Measurements from ENCODE around the gene IL26. TPM values are rescaled to one million over a fixed set of nuclear protein-coding genes. Genes with fewer than 3 reads are reported as not detected.
A peak's percentile ranks its signal among the peaks of the same experiment; 100 is the strongest.

Gene IL26
- total RNA-seq, 2 donors from 2014 or later, result 0.52 TPM; not detected in 1

GRCh38 chr12:68207276-68207675 is 18.3 kb downstream of the IL26 start:
- H3K27me3 Mint-ChIP-seq, result peaks cover 4% of the 10 kb centered on the region
- ATAC-seq (no peak), DNase-seq (no peak)
- no peak overlapping the region for H3K4me3 Mint-ChIP-seq
- H3K9me3 ChIP-seq (ENCODE audit: control insufficient read depth, low read length, poor library complexity, severe bottlenecking), result no peaks in the 10 kb centered on the region
- peaks cover 12% of the 10 kb centered on the region for H3K4me1 Mint-ChIP-seq
- no peak overlapping the region for H3K27ac Mint-ChIP-seq
- no peaks in the 10 kb centered on the region for H3K36me3 Mint-ChIP-seq (ENCODE audit: low read depth)

DNA sequence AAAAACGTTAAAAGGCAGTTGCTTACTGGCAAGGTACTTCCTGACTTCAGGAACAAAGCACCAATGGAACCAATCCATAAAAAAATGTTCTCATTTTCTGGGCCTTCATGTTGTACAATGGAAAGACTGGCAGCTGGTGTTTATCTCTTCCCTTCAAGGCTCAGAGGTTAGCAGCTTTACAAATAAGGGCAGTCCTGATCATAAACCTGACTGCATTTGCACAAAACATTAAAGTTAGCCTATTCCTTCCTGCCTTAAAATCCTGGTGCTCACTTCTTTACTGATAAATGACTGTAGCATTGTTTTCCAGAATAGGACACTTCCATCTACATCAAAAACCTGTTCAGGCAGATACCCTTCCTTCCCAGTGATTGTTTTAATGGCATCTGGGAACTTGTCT is 19.2 kb downstream of the IL26 start:
- ATAC-seq, result no peak
- peaks cover 4% of the 10 kb centered on the region for H3K27me3 Mint-ChIP-seq
- DNase-seq, result no peak
- H3K36me3 Mint-ChIP-seq (ENCODE audit: low read depth), result no peaks in the 10 kb centered on the region
- H3K4me1 Mint-ChIP-seq, result peaks cover 12% of the 10 kb centered on the region
- no peak overlapping the region for H3K27ac Mint-ChIP-seq
- no peak overlapping the region for H3K4me3 Mint-ChIP-seq
- H3K9me3 ChIP-seq (ENCODE audit: control insufficient read depth, low read length, poor library complexity, severe bottlenecking), result no peaks in the 10 kb centered on the region

DNA sequence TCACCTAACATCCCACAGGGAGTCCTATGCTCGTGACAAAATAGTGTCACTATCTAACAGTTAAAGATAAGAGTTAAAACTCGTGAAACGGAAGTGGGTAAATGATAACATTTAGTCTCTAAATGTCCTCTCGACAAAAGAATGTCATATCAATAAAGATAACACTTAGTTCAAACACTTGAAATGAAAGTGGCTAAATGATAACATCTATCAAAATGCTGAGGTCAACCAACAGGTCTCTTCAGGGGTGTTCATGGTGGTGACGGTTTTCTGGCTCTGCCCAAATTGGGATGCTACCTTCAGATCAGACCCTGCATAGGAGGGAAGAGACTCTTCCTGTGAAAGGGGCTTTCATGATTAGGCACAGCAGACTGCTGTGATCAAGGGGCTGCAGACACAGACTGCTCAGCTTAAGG is 22.1 kb downstream of the IL26 start:
- DNase-seq (no peak), ATAC-seq (peak; percentile 78)
- no peaks in the 10 kb centered on the region for H3K9me3 ChIP-seq (ENCODE audit: control insufficient read depth, low read length, poor library complexity, severe bottlenecking)
- H3K4me1 Mint-ChIP-seq, result peaks cover 21% of the 10 kb centered on the region
- peaks cover 6% of the 10 kb centered on the region for H3K27me3 Mint-ChIP-seq
- H3K27ac Mint-ChIP-seq, result peak overlapping the region; percentile 45
- H3K36me3 Mint-ChIP-seq (ENCODE audit: low read depth), result no peaks in the 10 kb centered on the region
- peak overlapping the region; percentile 41 for H3K4me3 Mint-ChIP-seq

- Mint-ChIP-seq H3K27me3 (peaks cover 7% of the 10 kb centered on the region), H3K27ac (no peak overlapping the region), H3K36me3 (ENCODE audit: low read depth) (no peaks in the 10 kb centered on the region), H3K4me3 (no peak overlapping the region), H3K4me1 (peaks cover 22% of the 10 kb centered on the region)
- DNase-seq (no peak), ATAC-seq (no peak)
- no peaks in the 10 kb centered on the region for H3K9me3 ChIP-seq (ENCODE audit: control insufficient read depth, low read length, poor library complexity, severe bottlenecking)
These were observed 24.8 kb downstream of the IL26 start for GRCh38 chr12:68200854-68201253.

- ATAC-seq (no peak), DNase-seq (no peak)
- H3K4me3 Mint-ChIP-seq, result no peak overlapping the region
These were observed 26.5 kb downstream of the IL26 start for GRCh38 chr12:68199127-68199526.

GRCh38 chr12:68198507-68199086 is 27.0 kb downstream of the IL26 start:
- no peaks in the 10 kb centered on the region for H3K9me3 ChIP-seq (ENCODE audit: control insufficient read depth, low read length, poor library complexity, severe bottlenecking)
- H3K4me3 Mint-ChIP-seq, result peak overlapping the region; percentile 36
- DNase-seq (no peak), ATAC-seq (no peak)
- H3K27me3 Mint-ChIP-seq, result peaks cover 7% of the 10 kb centered on the region
- peaks cover 22% of the 10 kb centered on the region for H3K4me1 Mint-ChIP-seq
- no peaks in the 10 kb centered on the region for H3K36me3 Mint-ChIP-seq (ENCODE audit: low read depth)
- H3K27ac Mint-ChIP-seq, result no peak overlapping the region

More at GRCh38 chr12:68199127-68199526, 26.5 kb downstream of the IL26 start:
- H3K9me3 ChIP-seq (ENCODE audit: control insufficient read depth, low read length, poor library complexity, severe bottlenecking), result no peaks in the 10 kb centered on the region
- Mint-ChIP-seq H3K27ac (no peak overlapping the region), H3K4me1 (peaks cover 22% of the 10 kb centered on the region), H3K36me3 (ENCODE audit: low read depth) (no peaks in the 10 kb centered on the region), H3K27me3 (peaks cover 7% of the 10 kb centered on the region)

DNA sequence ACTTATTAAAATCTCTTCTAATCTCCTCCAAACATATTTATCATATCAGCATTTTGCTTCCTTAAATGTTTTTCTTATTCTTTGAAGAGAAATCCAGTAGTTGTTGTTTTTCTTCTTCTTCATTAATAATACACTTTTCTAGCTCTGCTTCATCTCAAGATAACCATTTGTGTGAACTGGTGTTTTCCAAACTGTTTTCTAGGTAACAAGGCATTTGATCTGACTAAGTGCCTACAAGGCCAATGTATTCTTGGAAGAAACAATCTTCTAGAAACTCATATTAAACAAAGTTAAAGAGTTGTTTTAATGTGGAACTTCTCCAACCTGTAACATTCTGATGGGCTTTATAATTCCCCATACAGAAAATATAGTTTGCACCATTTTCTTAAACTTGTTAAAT is 35.3 kb downstream of the IL26 start:
- Mint-ChIP-seq H3K4me3 (no peak overlapping the region), H3K27me3 (no peaks in the 10 kb centered on the region), H3K27ac (no peak overlapping the region), H3K36me3 (ENCODE audit: low read depth) (peaks cover 7% of the 10 kb centered on the region), H3K4me1 (peaks cover 6% of the 10 kb centered on the region)
- H3K9me3 ChIP-seq (ENCODE audit: control insufficient read depth, low read length, poor library complexity, severe bottlenecking), result no peaks in the 10 kb centered on the region
- ATAC-seq (no peak), DNase-seq (no peak)

DNA sequence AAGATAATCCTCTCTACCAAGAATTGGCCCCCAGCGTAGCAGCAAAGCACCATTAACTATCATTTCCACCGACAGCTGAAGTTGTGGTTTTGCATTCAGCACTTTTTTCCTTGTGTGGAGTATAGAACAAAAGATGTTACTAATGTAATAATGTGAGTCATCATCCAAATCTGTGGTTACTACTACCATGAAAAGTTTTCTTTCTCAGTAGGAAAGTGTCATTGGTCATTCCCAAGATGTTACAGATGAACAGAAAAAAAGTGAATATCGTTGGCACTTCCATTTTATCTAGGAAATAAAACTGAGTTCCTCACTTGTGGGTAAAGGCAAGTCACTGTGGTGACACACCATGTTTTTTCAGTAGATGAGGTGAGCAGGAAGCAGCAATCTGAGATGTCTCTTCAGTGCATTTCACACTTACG is 35.8 kb downstream of the IL26 start:
- no peaks in the 10 kb centered on the region for H3K9me3 ChIP-seq (ENCODE audit: control insufficient read depth, low read length, poor library complexity, severe bottlenecking)
- ATAC-seq, result peak; percentile 82
- Mint-ChIP-seq H3K36me3 (ENCODE audit: low read depth) (peaks cover 7% of the 10 kb centered on the region), H3K4me1 (peaks cover 6% of the 10 kb centered on the region), H3K27ac (no peak overlapping the region), H3K4me3 (no peak overlapping the region), H3K27me3 (no peaks in the 10 kb centered on the region)
- DNase-seq, result no peak

DNA sequence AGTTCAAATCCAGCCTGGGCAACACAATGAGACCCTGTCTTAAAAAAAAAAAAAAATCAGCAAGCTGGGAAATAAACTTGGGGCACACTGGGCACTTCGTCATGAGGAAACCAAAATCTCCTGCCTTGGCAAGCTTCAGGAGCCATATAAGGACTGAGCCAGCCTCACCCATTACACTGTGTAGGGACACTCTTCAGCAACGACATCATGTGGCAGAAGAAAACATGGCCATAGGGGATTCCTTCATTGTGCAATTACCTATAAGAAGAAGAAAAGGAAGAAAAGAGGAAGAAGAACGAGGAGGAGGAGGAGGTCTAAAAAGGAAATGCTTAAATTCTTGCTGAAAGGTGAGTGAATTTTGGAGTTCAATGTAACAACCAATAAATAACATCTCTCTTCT is 40.0 kb downstream of the IL26 start:
- Mint-ChIP-seq H3K27ac (no peak overlapping the region), H3K27me3 (no peaks in the 10 kb centered on the region), H3K4me3 (no peak overlapping the region), H3K4me1 (peaks cover 19% of the 10 kb centered on the region), H3K36me3 (ENCODE audit: low read depth) (peaks cover 4% of the 10 kb centered on the region)
- no peaks in the 10 kb centered on the region for H3K9me3 ChIP-seq (ENCODE audit: control insufficient read depth, low read length, poor library complexity, severe bottlenecking)
- no peak for DNase-seq
- ATAC-seq, result no peak

DNA sequence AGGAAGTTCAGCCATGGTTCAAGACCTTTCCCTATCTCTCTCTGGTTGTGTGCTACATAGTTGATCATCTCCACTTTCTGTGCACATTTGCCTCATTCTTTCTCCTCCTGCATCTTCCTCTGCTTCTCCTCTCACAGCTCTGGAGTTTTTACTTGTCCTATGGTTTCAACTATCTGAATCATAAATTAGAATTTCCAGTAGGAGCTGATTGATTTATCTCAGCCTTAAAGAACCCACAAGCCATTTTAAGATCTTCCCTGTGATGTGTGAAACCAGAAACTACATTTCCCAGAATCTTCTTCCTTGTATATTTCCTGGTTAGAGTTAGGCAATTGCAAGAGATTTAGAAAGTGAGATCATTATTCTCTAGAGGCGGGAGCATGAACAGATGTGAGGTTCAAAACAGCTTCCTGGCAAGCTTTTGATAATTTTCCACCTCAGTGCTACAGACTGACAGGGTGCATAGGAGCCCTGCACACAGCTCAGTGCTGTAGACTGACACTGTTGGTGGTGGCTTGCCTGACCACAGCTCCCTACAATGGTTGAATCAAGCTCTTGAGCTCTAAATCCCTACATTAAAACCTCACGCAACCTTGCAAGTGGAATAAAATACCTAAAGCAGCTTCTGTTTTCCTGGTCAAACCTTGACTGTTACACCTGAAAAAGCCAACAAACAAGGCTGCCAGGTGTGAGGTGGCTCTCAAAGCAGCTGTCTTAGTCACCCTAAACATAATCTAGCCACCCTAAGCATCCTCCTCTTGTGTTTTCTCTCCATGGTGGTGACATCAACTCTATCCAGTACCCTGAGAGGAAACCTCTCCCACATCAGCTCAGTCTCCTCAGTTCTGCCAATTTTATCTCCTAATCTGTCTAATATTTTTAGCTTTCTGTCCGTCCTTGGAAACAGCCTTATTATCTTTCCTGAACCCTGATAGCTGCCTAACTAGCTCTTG is 44.5 kb downstream of the IL26 start:
- DNase-seq, result no peak
- H3K4me3 Mint-ChIP-seq, result peak overlapping the region; percentile 57
- H3K27me3 Mint-ChIP-seq, result no peaks in the 10 kb centered on the region
- peaks cover 34% of the 10 kb centered on the region for H3K4me1 Mint-ChIP-seq
- H3K9me3 ChIP-seq (ENCODE audit: control insufficient read depth, low read length, poor library complexity, severe bottlenecking), result no peaks in the 10 kb centered on the region
- H3K27ac Mint-ChIP-seq, result peak overlapping the region; percentile 81
- ATAC-seq, result peak; percentile 84
- H3K36me3 Mint-ChIP-seq (ENCODE audit: low read depth), result no peaks in the 10 kb centered on the region

- Mint-ChIP-seq H3K36me3 (ENCODE audit: low read depth) (no peaks in the 10 kb centered on the region), H3K4me1 (peaks cover 46% of the 10 kb centered on the region), H3K4me3 (no peak overlapping the region), H3K27me3 (no peaks in the 10 kb centered on the region), H3K27ac (peak overlapping the region; percentile 30)
- ATAC-seq (no peak), DNase-seq (no peak)
- H3K9me3 ChIP-seq (ENCODE audit: control insufficient read depth, low read length, poor library complexity, severe bottlenecking), result no peaks in the 10 kb centered on the region
These were observed 46.7 kb downstream of the IL26 start for GRCh38 chr12:68178774-68179439.

GRCh38 chr12:68178184-68178583 is 47.4 kb downstream of the IL26 start:
- H3K27ac Mint-ChIP-seq, result peak overlapping the region; percentile 30
- H3K27me3 Mint-ChIP-seq, result no peaks in the 10 kb centered on the region
- peaks cover 46% of the 10 kb centered on the region for H3K4me1 Mint-ChIP-seq
- H3K36me3 Mint-ChIP-seq (ENCODE audit: low read depth), result no peaks in the 10 kb centered on the region
- no peaks in the 10 kb centered on the region for H3K9me3 ChIP-seq (ENCODE audit: control insufficient read depth, low read length, poor library complexity, severe bottlenecking)
- DNase-seq, result no peak
- H3K4me3 Mint-ChIP-seq, result no peak overlapping the region
- ATAC-seq, result no peak

DNA sequence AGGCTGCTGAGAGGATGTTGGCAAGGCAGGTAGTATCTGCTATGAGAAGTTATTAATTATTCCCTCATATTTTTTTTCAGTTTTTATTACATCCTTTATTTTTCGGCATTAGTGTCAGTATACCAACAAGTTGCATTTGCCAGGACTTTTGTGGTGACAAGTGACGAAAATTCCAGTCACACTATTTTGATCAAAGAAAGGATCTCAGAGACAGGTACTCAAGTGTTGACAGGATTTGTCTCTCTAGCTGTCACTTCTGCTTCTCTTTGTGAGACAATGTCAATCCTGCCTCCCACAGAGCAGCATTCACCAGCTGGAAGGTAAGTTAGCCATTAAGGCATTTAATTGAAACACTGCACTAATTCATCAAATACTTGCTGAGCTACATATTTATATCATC is 48.0 kb downstream of the IL26 start:
- H3K4me3 Mint-ChIP-seq, result no peak overlapping the region
- DNase-seq (no peak), ATAC-seq (no peak)
- no peaks in the 10 kb centered on the region for H3K9me3 ChIP-seq (ENCODE audit: control insufficient read depth, low read length, poor library complexity, severe bottlenecking)
- peak overlapping the region; percentile 96 for H3K27ac Mint-ChIP-seq
- H3K4me1 Mint-ChIP-seq, result peaks cover 46% of the 10 kb centered on the region
- H3K27me3 Mint-ChIP-seq, result no peaks in the 10 kb centered on the region
- no peaks in the 10 kb centered on the region for H3K36me3 Mint-ChIP-seq (ENCODE audit: low read depth)

Data from T-helper 17 cell (primary cell).